ENCODE measurements around the gene CRB2. TPM values are rescaled to one million over a fixed set of nuclear protein-coding genes. Genes with fewer than 3 reads are reported as not detected.

Gene CRB2
- total and polyA plus RNA-seq, 2 donors (not counting 1 experiment from before 2014, with no cell fraction given), result not detected

DNA sequence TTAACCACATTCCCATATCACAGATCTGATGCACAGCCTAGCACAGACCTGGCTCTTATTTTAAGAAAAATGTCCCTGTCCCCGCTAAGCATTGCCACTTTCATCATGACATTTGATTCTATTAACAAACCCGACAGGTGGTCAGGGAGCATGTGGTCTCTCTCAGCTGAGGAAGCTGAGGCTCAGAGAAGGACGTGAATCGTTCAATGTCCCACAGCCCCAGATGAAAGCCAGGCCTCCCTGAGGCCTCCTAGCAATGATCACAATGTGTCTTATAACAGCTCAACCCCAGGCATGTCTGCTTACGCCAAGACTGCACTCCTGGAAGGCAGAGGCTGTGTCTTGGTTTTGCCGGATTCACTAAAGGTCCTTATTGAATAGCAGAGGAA lies 10.4 kb upstream of the CRB2 start:
- Histone ChIP-seq H4K20me1 (ENCODE audit: control insufficient read depth, extremely low read depth, insufficient read depth, low read length) (no peaks in the 10 kb centered on the region), H3K36me3 (ENCODE audit: control insufficient read depth, insufficient read depth, low read length) (no peaks in the 10 kb centered on the region), H3K9ac (ENCODE audit: insufficient read depth, low read length) (no peak overlapping the region), H3K4me3 (replicated peaks in 1 of 4; ENCODE audit: control extremely low read depth in 1 of 4, insufficient read depth in 1 of 4, low read depth in 3 of 4, low read length in 4 of 4) (no peak overlapping the region), H3K79me2 (ENCODE audit: control insufficient read depth, insufficient read depth, low read length) (no peaks in the 10 kb centered on the region), H3K27me3 (ENCODE audit: control insufficient read depth, insufficient read depth, low read length) (no peaks in the 10 kb centered on the region), H3K4me2 (ENCODE audit: extremely low read depth, insufficient read depth, low read length) (no peak overlapping the region), H3K27ac (ENCODE audit: insufficient read depth, low read length) (no peak overlapping the region), H2AFZ (ENCODE audit: low read length) (no peak overlapping the region), H3K4me1 (ENCODE audit: control insufficient read depth, extremely low read depth, insufficient read depth, low read length) (no peaks in the 10 kb centered on the region), H3K9me3 (ENCODE audit: control insufficient read depth, insufficient read depth, low read depth, low read length) (no peaks in the 10 kb centered on the region)
- TF ChIP-seq, protein P1, sequence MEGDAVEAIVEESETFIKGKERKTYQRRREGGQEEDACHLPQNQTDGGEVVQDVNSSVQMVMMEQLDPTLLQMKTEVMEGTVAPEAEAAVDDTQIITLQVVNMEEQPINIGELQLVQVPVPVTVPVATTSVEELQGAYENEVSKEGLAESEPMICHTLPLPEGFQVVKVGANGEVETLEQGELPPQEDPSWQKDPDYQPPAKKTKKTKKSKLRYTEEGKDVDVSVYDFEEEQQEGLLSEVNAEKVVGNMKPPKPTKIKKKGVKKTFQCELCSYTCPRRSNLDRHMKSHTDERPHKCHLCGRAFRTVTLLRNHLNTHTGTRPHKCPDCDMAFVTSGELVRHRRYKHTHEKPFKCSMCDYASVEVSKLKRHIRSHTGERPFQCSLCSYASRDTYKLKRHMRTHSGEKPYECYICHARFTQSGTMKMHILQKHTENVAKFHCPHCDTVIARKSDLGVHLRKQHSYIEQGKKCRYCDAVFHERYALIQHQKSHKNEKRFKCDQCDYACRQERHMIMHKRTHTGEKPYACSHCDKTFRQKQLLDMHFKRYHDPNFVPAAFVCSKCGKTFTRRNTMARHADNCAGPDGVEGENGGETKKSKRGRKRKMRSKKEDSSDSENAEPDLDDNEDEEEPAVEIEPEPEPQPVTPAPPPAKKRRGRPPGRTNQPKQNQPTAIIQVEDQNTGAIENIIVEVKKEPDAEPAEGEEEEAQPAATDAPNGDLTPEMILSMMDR (conservative IDR thresholded peaks at IDR 0.05 in 1 of 2, IDR thresholded peaks at IDR 0.05 in 1 of 2; ENCODE audit: low read depth in 1 of 2, low read length in 2 of 2), result no peak
- TF ChIP-seq EZH2 (IDR thresholded peaks at IDR 0.05; ENCODE audit: low read length, missing control alignments), result no peak
- DNase-seq (ENCODE audit: low read depth in 2 of 2), result no peak

DNA sequence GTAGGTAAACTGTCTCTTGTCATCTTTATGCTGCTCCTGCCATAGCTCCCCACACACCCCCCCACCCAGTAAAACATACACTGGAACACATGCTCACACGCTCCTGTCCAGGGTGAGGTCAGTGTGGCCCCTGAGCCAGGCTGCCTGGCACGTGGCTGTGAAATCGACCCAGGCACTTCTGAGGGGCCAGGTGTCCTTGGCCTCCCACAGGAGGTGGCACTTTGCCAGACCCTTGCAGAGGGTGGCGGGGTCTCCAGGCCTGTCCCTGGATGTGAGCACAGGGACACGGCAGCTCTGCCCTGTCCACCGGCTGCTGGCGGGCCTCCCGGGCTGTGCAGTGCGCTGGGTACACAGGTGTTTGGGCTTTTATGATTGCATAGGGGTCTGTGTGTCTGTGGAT lies 10.0 kb upstream of the CRB2 start:
- no peaks in the 10 kb centered on the region for H3K4me1 ChIP-seq (ENCODE audit: control insufficient read depth, extremely low read depth, insufficient read depth, low read length)
- no peaks in the 10 kb centered on the region for H4K20me1 ChIP-seq (ENCODE audit: control insufficient read depth, extremely low read depth, insufficient read depth, low read length)
- TF ChIP-seq EZH2 (IDR thresholded peaks at IDR 0.05; ENCODE audit: low read length, missing control alignments), result no peak
- TF ChIP-seq, protein P1 (conservative IDR thresholded peaks at IDR 0.05 in 1 of 2, IDR thresholded peaks at IDR 0.05 in 1 of 2; ENCODE audit: low read depth in 1 of 2, low read length in 2 of 2), result no peak
- H3K27ac ChIP-seq (ENCODE audit: insufficient read depth, low read length), result no peak overlapping the region
- no peak overlapping the region for H3K9ac ChIP-seq (ENCODE audit: insufficient read depth, low read length)
- H3K9me3 ChIP-seq (ENCODE audit: control insufficient read depth, insufficient read depth, low read depth, low read length), result no peaks in the 10 kb centered on the region
- no peaks in the 10 kb centered on the region for H3K79me2 ChIP-seq (ENCODE audit: control insufficient read depth, insufficient read depth, low read length)
- no peak for DNase-seq (ENCODE audit: low read depth in 2 of 2)
- no peak overlapping the region for H3K4me2 ChIP-seq (ENCODE audit: extremely low read depth, insufficient read depth, low read length)
- no peaks in the 10 kb centered on the region for H3K36me3 ChIP-seq (ENCODE audit: control insufficient read depth, insufficient read depth, low read length)
- H3K4me3 ChIP-seq (replicated peaks in 1 of 4; ENCODE audit: control extremely low read depth in 1 of 4, insufficient read depth in 1 of 4, low read depth in 3 of 4, low read length in 4 of 4), result no peak overlapping the region
- no peak overlapping the region for H2AFZ ChIP-seq (ENCODE audit: low read length)
- no peaks in the 10 kb centered on the region for H3K27me3 ChIP-seq (ENCODE audit: control insufficient read depth, insufficient read depth, low read length)

DNA sequence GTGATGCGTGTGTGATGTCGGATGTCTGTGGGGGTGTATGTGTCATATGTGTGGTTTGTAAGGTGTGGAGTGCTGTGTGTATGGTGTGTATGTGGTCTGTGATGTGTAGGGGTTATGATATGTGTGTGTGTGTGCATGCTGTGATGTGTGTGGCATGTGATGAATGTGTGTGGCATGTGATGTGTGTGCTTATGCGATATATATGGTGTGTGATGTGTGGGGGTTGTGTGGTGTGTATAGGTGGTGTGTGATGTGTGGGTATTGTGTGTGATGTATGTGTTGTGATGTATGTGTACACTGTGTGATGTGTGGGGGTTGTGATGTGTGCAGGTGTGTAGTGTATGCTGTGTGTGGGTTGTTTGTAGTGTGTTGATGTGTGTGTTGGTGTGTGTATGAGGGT lies 9.2 kb upstream of the CRB2 start:
- Histone ChIP-seq H4K20me1 (ENCODE audit: control insufficient read depth, extremely low read depth, insufficient read depth, low read length) (no peaks in the 10 kb centered on the region), H3K36me3 (ENCODE audit: control insufficient read depth, insufficient read depth, low read length) (no peaks in the 10 kb centered on the region), H2AFZ (ENCODE audit: low read length) (no peak overlapping the region), H3K79me2 (ENCODE audit: control insufficient read depth, insufficient read depth, low read length) (no peaks in the 10 kb centered on the region), H3K9me3 (ENCODE audit: control insufficient read depth, insufficient read depth, low read depth, low read length) (no peaks in the 10 kb centered on the region), H3K4me2 (ENCODE audit: extremely low read depth, insufficient read depth, low read length) (no peak overlapping the region), H3K4me3 (replicated peaks in 1 of 4; ENCODE audit: control extremely low read depth in 1 of 4, insufficient read depth in 1 of 4, low read depth in 3 of 4, low read length in 4 of 4) (no peak overlapping the region), H3K27me3 (ENCODE audit: control insufficient read depth, insufficient read depth, low read length) (no peaks in the 10 kb centered on the region), H3K27ac (ENCODE audit: insufficient read depth, low read length) (no peak overlapping the region), H3K4me1 (ENCODE audit: control insufficient read depth, extremely low read depth, insufficient read depth, low read length) (no peaks in the 10 kb centered on the region), H3K9ac (ENCODE audit: insufficient read depth, low read length) (no peak overlapping the region)
- TF ChIP-seq, protein P1 (conservative IDR thresholded peaks at IDR 0.05 in 1 of 2, IDR thresholded peaks at IDR 0.05 in 1 of 2; ENCODE audit: low read depth in 1 of 2, low read length in 2 of 2), result no peak
- TF ChIP-seq EZH2 (IDR thresholded peaks at IDR 0.05; ENCODE audit: low read length, missing control alignments), result no peak
- no peak for DNase-seq (ENCODE audit: low read depth in 2 of 2)

All from fibroblast of lung (primary cell).